Amygdala (tissue), 56 donors: Measurements from ENCODE around the gene RNPS1.

ENCODE experiments used
- DNase-seq, 56 donors: peaks; one replicate each; lab custom pipeline; 2025; lab: John Stamatoyannopoulos, UW

RNPS1 gene

DNA sequence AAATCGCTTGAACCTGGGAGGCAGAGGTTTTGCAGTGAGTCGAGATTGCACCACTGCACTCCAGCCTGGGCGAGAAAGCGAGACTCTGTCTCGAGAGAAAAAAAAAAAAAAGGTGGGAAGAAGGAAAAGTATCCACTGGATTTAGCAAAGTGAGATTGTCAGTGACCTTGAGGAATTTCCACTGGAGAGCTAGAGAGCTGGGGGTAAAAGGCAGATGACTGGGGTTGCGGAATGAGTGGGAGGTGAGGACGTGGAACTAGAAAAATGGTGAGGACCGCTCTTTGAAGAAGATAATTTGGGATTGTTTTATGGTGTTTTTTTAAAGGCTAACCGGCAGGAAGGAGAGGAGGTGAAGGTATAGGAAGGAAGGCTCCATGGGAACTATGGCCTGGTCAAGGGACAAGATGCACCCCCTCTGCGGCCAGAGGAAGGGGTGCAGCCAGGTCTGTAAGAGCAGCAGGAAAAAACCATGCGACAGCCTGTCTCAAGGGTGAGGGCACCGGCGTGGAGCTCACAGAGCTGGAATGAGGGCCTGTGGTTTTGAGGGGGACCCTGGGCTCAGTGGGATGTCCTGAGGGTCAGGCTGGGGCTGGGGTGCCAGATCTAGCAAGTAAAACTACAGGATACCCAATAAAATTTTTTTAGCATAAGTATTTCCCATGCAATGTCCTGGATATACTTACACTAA, 63.4 kb downstream of the RNPS1 start:
- no peak for DNase-seq
